ENCODE measurements around the gene PGC. TPM values are rescaled to one million over a fixed set of nuclear protein-coding genes. Genes with fewer than 3 reads are reported as not detected.

Gene PGC
- total RNA-seq, 1 donor = not detected

DNA sequence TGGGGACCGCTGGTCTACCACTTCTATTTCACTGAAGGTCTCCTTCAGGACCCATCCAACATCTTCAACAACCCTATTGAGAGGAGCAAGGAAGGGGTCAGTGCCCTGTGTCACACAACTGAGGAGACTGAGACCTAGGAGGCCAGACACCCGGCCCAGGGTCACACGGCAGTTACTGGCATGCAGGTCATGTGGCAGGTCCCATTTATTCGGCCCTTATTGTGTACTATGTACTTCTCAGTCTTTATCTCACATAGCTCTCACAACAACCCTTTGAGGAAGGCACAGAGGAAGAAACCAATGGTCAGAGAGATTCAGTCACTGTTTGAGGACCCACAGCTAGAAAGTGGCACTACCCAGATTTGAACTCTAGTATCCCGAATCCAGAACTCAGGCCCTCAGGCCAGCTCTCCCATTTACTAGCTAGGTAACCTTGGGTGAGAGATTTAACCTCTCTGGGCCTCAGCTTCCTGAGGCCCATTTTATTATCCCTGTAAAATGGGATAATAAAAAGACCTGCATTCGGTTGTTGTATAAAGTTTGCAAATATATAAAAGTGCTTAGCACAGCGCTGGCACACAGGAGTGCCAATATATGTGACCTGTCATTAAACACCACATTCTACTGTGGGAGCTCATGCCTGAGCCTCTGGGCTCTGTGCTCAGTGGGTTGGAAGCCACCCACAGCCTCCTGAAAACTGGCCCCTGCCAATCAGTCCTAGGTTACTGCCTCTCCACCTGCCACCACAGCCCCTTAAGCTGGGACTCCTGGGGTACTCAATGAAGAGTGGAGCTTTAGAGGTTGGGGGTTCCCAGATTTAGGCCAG, 27.5 kb downstream of the PGC start:
- no peak for DNase-seq (ENCODE audit: low read depth)
- TF ChIP-seq, protein P1, sequence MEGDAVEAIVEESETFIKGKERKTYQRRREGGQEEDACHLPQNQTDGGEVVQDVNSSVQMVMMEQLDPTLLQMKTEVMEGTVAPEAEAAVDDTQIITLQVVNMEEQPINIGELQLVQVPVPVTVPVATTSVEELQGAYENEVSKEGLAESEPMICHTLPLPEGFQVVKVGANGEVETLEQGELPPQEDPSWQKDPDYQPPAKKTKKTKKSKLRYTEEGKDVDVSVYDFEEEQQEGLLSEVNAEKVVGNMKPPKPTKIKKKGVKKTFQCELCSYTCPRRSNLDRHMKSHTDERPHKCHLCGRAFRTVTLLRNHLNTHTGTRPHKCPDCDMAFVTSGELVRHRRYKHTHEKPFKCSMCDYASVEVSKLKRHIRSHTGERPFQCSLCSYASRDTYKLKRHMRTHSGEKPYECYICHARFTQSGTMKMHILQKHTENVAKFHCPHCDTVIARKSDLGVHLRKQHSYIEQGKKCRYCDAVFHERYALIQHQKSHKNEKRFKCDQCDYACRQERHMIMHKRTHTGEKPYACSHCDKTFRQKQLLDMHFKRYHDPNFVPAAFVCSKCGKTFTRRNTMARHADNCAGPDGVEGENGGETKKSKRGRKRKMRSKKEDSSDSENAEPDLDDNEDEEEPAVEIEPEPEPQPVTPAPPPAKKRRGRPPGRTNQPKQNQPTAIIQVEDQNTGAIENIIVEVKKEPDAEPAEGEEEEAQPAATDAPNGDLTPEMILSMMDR (IDR thresholded peaks at IDR 0.05; ENCODE audit: insufficient read depth, low read length) = no peak
- H3K4me3 ChIP-seq (ENCODE audit: low read depth, low read length) = no peak overlapping the region

DNA sequence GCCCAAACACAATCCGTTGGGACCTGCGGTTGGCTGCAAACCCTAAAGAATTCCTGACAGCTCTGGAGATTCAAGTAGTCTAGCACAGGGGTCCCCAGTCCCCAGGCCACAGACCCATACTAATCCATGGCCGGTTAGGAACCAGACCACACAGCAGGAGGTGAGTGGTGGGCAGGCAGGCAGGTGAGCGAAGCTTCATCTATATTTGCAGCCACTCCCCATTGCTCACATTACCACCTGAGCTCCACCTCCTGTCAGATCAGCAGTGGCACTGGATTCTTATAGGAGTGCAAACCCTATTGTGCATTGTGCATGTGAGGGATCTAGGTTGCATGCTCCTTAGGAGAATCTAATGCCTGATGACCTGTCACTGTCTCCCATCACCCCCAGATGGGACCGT, 28.4 kb downstream of the PGC start:
- DNase-seq (ENCODE audit: low read depth) = no peak
- no peak overlapping the region for H3K4me3 ChIP-seq (ENCODE audit: low read depth, low read length)

DNA sequence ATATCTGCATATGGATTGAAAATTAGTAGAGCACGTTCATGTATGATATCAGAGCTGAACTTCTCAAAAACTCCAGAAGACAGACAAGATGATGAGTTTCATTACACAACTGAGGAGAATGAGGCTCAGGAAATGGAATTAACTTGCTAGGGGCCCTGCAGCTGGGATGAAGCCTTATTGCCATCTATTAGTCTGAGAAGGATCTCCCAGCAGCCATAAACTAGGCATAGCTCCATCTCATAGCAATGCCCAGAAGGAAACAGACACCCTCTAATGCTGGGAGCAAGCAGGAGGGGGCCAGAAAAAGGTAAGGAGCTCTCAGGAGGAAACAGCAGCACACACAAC, 29.8 kb downstream of the PGC start:
- no peak for DNase-seq (ENCODE audit: low read depth)
- TF ChIP-seq, protein P1 (IDR thresholded peaks at IDR 0.05; ENCODE audit: insufficient read depth, low read length) = no peak

More for the DNA sequence above, 28.4 kb downstream of the PGC start:
- TF ChIP-seq, protein P1 (IDR thresholded peaks at IDR 0.05; ENCODE audit: insufficient read depth, low read length) = no peak

DNA sequence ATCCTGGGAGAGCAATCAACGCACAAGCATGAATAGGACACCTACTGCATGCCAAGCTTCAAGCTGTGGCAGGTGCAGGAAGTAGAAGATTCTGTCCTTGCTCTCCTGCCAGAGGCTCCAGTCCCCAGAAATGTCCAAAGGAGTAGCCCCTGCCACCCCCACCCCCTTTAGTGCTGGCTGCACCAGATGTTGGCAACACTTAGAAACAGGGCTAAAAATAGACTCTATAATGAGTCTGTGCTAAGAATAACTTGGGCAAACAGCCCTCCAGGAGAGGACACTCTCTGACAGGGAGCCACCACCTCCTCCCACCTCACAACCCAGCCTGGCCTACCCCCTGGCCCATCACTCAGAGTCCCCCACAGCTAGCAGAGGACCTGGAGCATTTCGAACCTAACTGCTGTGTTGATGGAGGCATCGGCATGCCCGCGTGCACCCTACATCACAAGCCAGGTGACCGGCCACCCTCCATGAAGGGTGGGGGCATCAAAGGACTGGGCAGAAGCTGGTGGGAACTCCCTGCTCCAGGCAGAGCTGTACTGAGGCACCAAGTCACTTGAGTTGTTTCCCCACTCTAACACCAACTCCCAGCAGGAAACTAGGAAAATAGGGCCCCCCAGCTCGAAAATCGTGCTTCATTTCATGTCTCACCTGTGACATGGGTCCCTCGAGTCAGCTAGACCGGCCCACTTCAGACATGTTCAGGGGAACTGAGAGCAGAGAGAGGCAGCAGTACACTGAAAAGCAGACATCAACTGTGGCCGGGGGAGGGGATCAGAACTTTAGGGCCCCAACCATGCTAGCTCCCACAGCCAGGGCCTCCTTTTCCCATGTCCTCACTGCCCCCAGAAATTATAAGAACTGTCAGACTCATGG, 30.4 kb downstream of the PGC start:
- no peak for DNase-seq (ENCODE audit: low read depth)
- TF ChIP-seq, protein P1 (IDR thresholded peaks at IDR 0.05; ENCODE audit: insufficient read depth, low read length) = no peak
- H3K4me3 ChIP-seq (ENCODE audit: low read depth, low read length) = no peak overlapping the region

More for the DNA sequence above, 29.8 kb downstream of the PGC start:
- H3K4me3 ChIP-seq (ENCODE audit: low read depth, low read length) = no peak overlapping the region

DNA sequence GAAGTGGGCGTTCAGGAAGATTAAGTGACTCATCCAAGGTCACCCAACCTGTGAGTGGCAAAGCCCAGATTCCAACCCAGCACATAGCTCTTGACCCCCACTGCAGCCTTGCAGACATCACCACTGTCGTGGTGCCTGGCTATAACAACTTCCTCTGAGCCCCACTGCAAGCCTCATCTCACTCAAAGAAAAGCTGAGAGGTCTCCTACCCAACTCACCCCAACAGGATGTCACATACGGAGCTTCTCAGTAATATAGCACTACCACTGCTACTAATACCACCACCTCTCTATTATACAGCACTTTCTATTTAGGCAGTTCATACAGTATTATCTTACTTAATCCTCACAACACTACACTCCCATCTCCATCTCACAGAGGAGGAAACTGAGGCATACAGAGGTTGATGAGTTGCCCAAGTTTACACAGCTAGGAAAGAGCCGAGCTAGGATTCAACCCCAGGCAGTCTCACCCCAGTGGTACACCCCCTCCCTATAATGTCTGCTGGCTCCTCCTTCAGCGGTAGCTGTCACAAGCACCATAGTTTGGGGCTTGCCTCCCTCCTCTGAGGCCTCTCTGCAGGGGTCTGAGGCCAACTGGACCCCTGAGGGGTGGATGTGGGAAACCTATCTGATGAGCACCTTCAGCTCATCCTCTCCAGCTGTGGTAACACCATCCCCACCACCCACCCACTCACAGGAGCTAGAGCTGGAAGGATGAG, 31.2 kb downstream of the PGC start:
- TF ChIP-seq, protein P1 (IDR thresholded peaks at IDR 0.05; ENCODE audit: insufficient read depth, low read length) = no peak
- DNase-seq (ENCODE audit: low read depth) = no peak
- H3K4me3 ChIP-seq (ENCODE audit: low read depth, low read length) = no peak overlapping the region

DNA sequence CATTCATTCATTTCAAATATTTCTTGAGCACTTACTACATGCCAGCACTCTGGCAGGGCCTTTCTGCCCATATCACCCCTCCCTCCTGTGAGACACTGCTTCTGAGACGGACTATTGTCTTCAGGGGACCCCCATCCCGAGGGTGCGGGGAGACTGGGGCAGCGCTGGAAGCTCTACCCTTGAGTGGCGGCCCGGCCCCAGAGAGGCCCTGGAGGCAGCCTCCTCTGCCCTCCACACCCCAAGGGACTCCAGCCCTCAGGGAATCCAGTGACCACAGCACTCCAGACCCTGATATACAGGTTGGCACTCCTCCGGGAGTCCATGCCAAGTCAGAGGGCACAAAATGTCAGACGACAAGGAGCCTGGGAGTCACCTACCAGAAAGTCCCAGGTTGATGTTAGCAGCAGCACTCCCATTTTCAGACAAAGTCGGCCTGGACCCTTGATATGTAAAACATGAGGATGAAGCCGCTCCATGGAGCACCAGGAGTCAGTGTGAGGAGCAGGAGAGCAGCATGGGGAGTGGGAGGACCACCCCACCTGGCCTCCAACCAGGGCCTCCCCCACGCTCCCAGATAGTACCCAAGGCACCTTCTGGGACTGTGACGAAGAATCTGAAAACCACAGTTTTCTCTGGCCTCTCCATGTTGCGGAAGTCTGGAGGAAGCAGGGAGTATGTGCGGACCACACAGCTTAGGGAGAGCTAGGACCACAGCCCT, 32.5 kb downstream of the PGC start:
- no peak overlapping the region for H3K4me3 ChIP-seq (ENCODE audit: low read depth, low read length)
- TF ChIP-seq, protein P1 (IDR thresholded peaks at IDR 0.05; ENCODE audit: insufficient read depth, low read length) = no peak
- no peak for DNase-seq (ENCODE audit: low read depth)
